Stimulated activated CD8-positive, alpha-beta memory T cell treated with anti-CD3 and anti-CD28 coated beads, Interleukin-12 subunit alpha, Interleukin-12 subunit beta, amount 100 ng/mL, for 1 hour (primary cell): ENCODE measurements around the gene KPTN.
A peak's percentile ranks its signal among the peaks of the same experiment; 100 is the strongest.

Experiments
- DNase-seq: peaks from one replicate; pipeline ENCODE4 v3.0.0-alpha.2; 2020; ENCODE audit warnings: low read depth

Gene KPTN

GRCh38 chr19:47433121-47433520, 50.9 kb downstream of the KPTN start:
- no peak for DNase-seq

DNA sequence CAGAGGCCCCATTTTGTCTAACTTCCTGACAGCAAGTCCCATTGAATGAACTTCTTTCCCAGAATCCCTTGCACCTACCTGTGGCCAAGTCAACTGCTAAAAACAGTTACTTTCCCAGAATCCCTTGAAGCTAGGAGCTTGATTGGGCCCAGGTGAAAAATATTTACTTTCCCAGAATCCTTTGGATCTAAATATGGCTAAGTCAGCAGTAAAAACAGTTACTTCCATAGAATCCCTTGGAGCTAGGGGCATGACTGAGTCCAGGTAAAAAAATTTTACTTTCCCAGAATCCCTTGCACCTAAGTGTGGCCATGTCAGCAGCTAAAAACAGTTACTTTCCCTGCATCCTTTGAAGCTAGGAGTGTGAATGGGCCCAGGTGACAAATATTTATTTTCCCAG, 51.5 kb downstream of the KPTN start:
- DNase-seq: no peak

GRCh38 chr19:47432091-47432490, 51.9 kb downstream of the KPTN start:
- no peak for DNase-seq

GRCh38 chr19:47430041-47430802, 53.8 kb downstream of the KPTN start:
- DNase-seq: no peak

DNA sequence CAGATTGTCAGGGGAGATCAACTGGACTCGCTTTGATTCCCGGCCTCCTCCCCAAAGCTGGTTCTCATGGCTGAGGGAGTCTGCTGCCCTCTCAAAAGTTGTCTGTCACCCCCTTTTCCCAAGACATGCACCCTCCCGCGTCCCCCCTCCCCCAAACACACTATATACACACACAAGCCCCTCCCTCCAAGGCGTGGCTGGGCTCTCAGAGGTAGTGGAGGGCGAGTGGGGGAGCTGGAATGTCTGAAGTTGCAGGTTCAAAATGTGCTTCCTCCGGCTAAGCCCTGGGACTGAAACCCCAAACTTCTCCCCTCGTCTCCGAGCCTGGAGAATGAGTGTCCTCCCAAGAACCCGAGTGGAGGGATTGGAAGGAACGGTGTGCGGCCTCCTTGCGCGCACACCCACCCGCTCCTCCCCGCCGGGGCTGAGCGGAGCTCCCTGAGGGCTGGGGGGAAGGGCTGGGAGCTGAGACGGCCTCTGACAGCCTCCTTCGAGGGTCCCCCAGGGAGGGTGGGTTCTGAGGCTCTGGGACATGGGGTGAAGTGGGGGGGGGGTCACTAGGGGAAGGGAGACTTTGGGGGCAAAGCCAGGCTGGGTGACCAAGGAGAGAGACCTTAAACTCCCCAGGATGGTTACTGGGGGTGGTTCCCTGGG, 54.8 kb downstream of the KPTN start:
- DNase-seq: no peak

DNA sequence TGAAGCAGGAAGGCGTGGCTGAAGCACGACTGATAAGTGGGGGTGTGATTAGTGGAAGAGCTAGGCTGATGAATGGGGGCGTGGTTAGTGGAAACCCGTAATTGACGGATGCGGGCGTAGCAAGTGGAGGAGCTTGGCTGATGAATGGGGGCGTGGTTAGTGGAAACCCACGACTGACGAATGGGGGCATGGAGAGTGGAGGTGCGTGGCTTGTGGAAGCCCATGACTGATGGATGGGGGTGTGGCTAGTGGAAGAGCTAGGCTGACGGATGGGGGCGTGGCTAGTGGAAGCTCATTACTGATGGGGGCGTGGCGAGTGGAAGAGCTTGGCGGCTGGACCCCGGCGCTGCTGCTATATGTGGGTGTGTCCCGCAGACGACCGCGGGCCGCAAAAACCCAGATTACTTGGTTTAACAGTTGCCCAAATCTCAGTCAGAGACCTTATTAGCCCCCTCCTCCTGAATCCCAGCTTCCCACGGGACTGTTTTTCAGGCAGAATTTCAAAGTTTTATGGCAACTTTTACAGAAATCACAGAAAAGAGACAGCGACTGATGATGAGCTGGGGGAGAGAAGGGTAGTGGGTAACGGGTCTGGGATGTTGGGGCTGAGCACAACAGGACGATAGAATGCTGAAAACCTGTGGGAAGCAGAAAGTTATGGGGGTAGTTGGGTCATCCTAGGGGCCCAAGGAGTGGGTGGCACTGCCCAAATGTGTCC, 55.7 kb downstream of the KPTN start:
- peak; percentile 60 for DNase-seq

- DNase-seq: peak; percentile 44
Observed at GRCh38 chr19:47427241-47428176, 56.5 kb downstream of the KPTN start.
